Glomerular visceral epithelial cell (primary cell): ENCODE data around the gene CACNA2D4.

Source experiments
- DNase-seq: peaks from one replicate; pipeline ENCODE4 v3.0.0-alpha.2; 2016; ENCODE audit errors: extremely low spot score

Gene CACNA2D4

GRCh38 chr12:1844661-1845409, 73.6 kb downstream of the CACNA2D4 start:
- no peak for DNase-seq

GRCh38 chr12:1844223-1844622, 74.2 kb downstream of the CACNA2D4 start:
- no peak for DNase-seq

GRCh38 chr12:1843641-1844005, 74.8 kb downstream of the CACNA2D4 start:
- no peak for DNase-seq

GRCh38 chr12:1842905-1843640, 75.4 kb downstream of the CACNA2D4 start:
- no peak for DNase-seq

- no peak for DNase-seq
Observed at GRCh38 chr12:1842183-1842904, 76.1 kb downstream of the CACNA2D4 start.

GRCh38 chr12:1841586-1842182, 76.8 kb downstream of the CACNA2D4 start:
- no peak for DNase-seq

- no peak for DNase-seq
Observed at GRCh38 chr12:1840981-1841425, 77.4 kb downstream of the CACNA2D4 start.

GRCh38 chr12:1839956-1840951, 78.2 kb downstream of the CACNA2D4 start:
- DNase-seq = no peak

GRCh38 chr12:1839464-1839863, 79.0 kb downstream of the CACNA2D4 start:
- no peak for DNase-seq

- DNase-seq = no peak
Observed at GRCh38 chr12:1838994-1839365, 79.5 kb downstream of the CACNA2D4 start.

- no peak for DNase-seq
Observed at GRCh38 chr12:1838205-1838993, 80.1 kb downstream of the CACNA2D4 start.

GRCh38 chr12:1837541-1838204, 80.8 kb downstream of the CACNA2D4 start:
- DNase-seq = peak; percentile 25

- DNase-seq = peak; percentile 48
Observed at GRCh38 chr12:1836854-1837421, 81.5 kb downstream of the CACNA2D4 start.

- DNase-seq = no peak
Observed at GRCh38 chr12:1836241-1836803, 82.1 kb downstream of the CACNA2D4 start.

GRCh38 chr12:1835211-1836131, 83.0 kb downstream of the CACNA2D4 start:
- DNase-seq = no peak

- DNase-seq = no peak
Observed at GRCh38 chr12:1834186-1834925, 84.1 kb downstream of the CACNA2D4 start.

- no peak for DNase-seq
Observed at GRCh38 chr12:1833596-1834028, 84.8 kb downstream of the CACNA2D4 start.
